Inflammatory macrophage (primary cell): ENCODE data around the gene JARID2.
"Not testable (repeated sequence)": the region's sequence is repeated elsewhere in the genome, so short reads cannot be mapped to it uniquely, and the experiment has no call there.

Experiments used
- DNase-seq, 2 donors: peaks; one replicate each; pipeline ENCODE4 v3.0.0-alpha.2; 2020 to 2022

The JARID2 gene

DNA sequence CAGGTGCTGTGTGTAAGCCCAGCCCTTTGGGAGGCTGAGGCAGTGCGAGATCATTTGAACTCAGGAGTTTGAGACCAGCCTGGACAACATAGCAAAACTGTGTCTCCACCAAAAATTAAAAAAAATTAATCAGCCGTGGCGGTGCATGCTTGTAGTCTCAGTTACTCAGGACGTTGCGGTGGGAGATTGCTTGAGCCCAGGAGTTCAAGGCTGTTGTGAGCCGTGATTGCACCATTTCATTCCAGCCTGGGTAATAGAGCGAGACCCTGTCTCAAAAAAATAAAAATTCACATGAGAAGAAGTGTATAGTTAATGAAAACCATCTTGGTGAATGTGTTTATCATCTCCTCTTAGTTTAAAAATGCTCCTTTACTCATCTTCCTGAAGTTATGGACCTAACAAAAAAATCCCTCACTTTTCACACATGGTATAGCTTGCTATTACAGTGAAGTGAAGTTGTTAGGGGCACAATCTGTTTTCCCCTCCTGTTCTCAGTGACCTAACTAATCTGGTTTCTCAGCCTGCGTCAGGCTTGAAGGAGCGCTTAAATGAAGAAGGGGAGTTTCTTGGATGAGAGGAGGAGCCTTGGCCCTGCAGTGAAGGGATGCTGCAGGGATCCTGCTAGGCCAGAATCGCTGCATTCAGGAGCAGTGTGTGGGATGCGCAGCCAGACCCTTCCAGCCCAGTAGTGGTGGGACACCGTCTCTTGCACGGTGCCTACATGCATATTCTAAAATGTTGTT lies 45.3 kb downstream of the JARID2 start:
- no peak for DNase-seq

DNA sequence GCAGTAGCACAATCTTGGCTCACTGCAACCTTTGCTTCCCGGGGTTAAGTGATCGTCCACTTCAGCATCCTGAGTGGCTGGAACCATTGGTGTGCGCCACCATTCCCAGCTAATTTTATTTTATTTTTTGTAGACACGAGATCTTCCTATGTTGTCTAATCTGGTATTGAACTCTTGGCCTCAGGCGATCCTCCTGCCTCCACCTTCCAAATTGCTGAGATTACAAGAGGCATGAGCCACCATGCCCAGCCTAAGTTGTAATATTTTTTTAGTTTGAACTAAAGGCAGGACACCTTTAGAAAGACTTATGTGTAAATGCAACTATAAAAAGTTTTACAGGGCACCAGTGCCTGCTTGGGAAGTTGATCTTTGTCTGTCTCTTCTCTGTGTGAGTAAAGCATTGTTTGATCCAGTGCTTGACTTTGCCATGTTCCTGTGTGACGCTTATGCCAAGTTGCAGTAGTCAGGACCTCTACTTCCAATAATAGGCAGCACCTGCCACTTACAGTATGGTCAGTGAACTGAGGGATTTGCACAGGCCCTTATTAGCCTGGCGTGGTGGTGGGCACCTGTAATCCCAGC lies 46.9 kb downstream of the JARID2 start:
- DNase-seq, result no peak

DNA sequence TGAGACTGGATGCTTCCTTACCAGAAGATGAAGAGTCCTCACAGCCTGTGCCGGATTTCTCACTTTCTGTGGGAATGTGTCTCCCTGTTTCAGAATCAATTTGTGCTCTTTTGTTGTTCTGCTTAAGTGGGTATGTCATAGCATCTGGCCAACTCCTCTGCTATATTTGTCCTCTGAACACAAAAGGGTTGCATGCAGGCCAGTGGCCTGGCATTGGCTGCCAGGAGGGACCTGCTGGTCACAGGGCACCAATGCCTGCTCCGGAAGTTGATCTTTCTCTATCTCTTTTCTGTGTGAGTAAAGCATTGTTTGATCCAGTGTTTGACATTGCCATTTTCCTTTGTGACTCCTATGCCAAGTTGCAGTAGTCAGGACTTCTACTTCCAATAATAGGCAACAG lies 47.8 kb downstream of the JARID2 start:
- no peak for DNase-seq

DNA sequence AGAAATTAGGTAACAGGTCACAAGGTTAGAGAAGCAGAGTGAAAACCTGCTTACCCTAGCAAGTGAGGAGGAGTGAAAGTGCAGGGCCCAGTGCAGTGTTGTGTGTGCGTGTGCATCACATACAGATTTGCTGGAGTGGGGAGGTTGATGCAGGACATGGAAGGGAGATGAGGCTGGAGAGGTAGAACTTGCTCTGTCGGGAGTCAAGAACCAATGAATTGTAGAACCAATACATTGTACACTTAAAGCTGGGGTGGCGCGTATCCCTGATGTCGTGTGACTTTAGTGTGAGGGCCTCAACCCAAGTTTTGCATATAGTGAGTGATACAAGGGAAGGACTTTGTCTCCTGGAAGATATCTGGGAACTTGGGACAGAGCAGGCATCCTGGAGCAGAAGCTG lies 48.6 kb downstream of the JARID2 start:
- no peak for DNase-seq

DNA sequence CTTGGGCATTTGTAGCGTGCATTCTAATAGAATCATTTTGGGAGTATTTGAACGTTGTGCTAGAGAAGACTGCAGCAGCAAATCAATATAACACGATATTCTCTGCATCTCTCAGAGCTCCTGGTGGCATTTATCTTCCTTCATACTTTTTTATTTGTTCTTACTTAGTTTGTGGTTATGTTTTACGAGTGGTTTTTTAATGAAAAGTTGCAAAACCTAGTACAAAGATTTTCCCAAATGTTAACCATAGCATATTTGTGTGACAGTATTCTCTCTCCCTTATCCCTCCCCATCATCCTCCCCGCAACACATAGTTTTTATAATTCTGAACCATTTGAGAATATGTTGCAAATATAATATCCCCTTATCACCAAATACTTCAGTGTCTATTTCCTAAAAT lies 50.4 kb downstream of the JARID2 start:
- DNase-seq, result no peak

DNA sequence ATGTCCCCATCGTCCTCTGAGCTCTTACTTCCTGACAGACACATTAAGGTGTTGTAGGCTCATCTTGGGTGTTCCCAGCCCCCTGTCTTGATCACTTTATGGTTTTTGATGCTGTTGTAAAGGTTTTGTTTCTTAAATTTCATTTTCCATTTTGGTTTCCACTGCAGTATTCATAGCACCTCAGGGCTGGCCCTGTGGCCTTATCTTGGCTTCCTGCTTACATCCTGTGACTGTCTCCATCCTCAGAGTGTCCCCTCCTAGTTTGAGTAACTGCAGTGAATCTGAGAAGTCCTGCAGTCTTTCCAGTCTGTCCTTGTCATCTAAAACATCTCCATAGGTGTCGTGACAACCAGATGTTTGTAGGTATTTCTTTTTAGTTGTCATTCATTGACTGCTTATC lies 50.9 kb downstream of the JARID2 start:
- no peak for DNase-seq

DNA sequence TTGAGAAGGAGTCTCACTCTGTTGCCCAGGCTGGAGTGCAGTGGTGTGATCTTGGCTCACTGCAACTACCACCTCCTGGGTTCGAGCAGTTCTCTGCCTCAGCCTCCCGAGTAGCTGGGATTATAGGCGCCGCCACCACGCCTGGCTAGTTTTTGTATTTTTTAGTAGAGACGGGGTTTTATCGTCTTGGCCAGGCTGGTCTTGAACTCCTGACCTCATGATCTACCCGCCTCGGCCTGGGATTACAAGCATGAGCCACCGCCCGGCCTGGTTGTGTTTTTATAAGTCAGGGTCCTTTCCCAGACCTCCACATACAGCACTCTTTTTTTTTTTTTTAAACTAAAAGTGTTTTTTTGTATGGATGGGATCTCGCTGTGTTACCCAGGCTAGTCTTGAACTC lies 51.3 kb downstream of the JARID2 start:
- not testable (repeated sequence) for DNase-seq

DNA sequence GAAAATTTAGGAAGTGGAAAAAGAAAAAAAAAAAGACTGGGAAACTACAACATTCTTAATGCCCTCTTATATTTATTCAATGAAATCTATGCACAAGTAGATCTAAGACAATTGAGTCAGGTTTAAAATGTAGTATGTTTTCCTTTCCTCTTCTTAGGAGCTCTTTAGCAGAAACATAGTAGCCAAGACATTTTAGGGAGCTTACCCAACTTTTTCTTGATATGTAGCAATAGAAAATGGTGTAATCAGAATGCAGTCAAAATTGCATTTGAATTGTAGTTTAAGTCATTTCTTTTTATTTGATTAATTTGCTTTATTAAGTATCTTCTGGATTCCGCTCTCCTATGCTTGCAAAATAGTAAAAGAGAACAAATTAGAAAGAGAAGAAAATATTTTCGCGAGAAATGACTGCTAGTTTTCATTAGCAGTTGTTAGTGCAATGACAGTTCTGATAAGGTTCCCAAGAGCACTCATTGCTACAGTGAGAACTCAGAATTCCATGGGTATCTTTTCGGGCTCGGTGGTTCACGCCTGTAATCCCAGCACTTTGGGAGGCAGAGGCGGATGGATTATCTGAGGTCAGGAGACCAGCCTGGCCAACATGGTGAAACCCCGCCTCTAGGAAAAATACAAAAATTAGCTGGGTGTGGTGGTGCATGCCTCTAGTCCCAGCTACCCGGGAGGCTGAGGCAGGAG lies 52.2 kb downstream of the JARID2 start:
- peak; percentile 36 to 66 for DNase-seq

DNA sequence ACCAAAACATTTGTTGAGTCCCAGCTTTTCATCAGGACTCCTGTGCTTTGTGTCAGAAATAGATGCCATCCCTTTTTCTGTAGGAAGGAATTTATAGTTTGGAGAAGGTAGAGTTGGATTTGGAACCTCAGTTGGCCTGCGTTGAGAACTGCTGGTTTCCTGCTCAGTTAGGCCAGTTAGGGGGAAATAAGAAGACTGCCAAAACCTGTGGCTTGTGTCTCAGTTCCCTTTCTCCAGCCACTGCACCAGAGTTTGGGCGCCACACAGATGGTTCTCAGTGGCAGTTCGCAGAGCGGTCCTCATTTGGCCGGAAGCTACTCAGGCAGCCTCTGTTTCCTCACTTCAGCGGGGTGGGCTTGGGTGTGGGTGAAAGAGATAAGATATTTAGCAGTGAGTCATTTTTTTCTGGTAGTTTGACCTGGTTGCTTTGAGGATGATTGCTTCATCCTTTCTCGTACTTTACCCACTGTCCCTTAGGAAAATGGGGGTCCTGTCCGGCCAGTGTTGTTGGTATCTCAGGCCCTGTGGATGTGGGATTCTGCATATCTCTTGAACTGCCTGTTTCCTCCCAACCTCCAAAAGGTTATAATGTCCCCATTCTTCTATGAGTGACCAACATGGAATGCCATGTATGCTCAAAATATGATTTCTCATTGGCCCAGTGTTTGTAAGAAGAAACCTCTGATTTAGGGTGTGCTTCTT lies 53.7 kb downstream of the JARID2 start:
- DNase-seq, result peak; percentile 49 to 55

DNA sequence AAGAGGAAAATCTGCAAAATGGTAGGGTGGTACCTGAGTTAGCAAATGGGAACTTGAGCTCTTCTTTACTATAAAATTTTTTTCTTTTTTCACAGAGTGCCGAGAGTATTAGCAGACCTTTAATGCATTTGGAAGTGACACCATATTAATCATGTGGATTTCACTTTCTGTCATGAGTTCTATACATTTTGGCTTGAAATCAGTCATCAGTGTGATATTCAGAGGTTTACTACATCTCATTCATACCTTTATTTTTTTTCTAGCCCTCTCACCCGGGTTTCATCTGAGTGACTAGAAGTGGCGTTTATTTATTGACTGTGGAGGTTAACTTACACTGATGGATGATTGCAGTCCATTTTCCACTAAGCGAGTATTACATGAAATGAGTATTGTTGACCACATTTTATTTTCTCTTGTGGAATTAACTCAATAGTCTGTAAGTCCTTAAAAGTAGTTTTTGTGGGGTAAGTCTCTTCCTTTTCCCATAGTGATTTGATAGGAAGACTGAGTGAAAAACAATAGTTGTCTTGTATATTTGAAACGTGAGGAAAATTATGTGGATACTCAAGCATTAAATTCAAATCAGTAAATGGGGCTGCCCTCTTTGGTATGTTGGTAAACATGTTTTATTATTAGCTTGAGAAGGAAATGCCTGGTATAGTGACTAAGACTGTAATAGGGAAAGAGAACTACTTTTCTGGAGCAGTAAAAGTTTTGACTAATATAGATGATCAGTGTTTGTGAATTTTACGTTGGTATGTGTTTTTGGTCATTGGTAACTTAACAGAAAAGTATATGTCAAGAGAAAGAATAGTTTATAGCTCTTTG lies 55.5 kb downstream of the JARID2 start:
- DNase-seq, result no peak

DNA sequence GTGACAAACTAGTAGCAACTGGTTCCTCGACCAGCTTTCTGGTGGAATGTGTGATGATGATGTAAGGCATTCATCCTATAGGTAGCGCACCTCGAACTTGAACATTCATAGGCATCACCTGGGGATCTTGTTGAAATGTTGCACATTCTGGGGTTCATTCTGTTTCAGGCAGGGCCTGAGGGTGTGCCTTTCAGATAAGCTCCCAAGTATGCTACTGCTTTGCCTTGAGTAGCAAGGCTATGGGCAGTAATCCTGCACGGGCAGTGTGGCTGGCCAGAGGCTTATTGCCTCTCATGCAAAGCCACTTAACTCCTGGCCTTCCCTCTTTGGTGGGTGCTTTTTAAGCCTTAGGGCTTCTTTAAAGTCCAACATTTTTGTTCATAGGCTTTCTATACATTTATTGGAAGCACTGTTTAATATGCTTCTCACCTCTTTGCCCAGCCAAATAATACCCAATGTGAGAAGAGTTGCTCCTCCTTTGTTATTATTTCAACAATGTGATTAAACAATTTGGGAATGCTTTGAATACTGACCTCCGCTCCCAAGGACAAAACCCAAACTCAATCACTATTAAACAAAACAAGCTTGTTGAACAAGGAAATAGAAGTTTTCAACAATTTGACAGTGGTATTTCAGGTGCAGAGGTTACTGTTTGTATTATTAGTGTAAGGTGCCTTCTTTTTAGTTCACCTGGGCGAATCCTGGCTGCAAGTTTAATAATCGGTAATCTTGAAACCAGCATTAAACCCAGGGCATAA lies 57.5 kb downstream of the JARID2 start:
- no peak for DNase-seq

DNA sequence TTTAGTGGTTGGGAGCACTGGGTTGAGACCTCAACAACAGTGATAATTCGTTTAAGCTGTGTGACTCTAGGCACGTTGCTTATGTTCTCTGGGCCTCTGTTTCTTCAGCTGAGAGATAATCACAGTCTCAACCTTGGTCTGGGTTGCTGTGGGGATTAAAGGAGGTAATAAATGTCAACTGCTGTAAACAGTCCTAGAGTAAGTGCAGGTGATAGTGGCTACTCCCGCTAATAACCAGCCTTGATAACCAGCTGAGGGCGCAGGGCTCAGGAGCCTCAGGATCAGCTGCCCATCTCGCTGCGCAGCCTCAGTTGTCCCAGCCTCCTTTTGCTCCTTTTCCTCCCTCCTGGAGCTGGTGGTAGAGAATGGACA lies 58.0 kb downstream of the JARID2 start:
- DNase-seq, result no peak

DNA sequence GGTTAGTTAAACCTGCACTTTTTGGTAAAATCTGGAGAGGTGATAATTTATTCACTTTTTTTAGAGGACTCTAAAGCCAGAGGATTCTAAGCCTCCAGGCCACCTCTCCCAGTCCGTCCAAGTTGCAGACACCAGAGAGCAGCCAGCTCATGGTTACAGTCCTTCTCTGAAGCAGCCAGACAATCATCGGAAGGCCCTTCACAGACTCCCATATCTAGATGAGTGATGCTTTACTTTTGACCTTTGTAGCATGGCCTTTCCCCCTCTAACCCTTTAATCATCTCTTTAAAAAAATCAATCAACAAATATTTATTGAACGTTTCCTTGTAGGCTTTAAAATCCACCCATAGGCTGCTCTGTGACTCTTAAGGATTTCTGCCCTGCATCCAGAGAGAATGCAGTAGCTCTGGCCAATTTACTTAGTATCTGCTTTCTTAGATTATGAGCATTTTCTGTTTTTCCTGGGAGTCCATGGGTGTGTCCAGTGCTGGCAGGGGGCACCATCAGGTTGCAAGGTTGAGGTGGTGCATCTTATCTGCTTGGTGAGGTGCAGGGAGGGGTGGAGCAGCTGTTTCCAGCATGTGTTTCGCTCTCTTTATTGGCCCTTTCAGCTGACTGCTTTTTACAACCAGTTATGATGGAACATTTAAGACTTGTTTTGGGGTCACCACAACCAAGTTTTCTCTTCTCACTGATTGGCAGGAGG lies 58.6 kb downstream of the JARID2 start:
- no peak for DNase-seq

DNA sequence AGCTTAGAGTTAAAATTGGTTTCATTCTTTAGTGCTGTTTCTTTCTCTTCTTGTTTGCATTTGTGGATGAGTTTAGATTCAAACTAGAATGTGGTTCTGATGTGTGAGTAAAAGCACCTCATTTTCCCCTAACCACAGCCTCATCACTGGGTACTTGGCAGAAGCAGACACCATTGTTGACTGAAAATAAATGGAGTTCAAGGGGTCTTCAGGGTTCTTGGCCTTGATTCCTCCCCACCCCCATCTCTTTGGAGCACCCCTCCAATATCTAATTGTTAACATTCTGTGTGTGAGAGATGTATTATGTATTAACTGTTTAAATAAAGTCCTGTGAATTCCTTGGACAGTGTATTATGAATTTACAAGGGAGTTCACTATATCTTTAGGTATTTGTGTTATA lies 59.6 kb downstream of the JARID2 start:
- DNase-seq, result no peak

DNA sequence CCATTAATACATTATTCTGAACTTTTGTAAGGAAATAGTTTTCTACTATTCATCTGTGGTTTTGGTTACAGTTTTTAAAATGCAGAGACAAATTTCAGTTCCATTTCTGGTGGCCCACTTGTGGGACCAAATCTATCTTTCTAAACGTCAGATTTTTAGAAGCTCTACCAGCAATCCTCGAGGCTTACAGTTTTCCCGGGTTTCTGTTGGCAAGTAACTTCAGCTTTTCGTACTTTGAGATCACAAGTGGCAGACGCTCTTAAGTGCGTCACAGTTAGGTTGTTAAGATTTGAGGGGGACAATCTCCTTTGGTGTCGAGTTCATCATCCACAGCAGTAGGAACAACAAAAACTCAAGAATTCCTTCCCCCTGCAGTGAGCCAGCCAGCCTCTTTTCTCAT lies 60.0 kb downstream of the JARID2 start:
- DNase-seq, result no peak

DNA sequence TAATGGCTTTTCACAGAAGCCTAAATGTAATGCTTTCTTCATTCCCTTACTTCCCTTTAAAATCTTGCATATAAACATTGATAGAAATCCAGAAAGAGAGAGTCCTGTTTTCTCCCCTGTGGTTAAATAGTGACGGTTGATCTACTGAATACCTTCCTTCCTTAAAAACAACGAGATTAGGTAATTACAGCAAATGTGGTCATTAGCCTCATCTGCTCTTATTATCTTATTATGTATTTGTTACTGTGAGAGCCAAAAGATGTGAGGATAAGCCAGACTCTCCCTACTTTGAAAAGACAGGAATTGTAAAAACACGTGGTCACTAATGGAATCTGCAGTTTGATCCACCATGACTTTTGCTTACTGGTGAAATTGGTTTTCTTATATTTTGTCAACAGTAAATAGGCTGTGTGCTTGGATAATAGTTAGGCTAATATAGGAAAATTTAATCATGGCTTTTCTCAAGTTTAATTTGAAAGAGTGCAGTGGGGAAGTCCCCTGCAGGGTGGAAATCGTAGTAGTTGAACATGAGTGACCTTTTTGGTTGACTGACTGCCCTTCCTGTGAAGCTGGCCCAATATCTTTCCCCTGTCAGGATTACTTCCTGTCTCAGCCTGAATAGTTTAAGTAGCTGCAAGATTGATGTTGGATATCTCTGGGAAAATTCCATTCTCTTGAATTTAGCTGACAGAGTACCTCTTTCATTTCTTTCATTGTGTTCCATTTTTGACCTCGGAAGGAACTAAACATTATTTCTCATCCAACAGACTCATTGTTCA lies 62.8 kb downstream of the JARID2 start:
- peak in 1 of 2 donors; percentile 64 for DNase-seq

DNA sequence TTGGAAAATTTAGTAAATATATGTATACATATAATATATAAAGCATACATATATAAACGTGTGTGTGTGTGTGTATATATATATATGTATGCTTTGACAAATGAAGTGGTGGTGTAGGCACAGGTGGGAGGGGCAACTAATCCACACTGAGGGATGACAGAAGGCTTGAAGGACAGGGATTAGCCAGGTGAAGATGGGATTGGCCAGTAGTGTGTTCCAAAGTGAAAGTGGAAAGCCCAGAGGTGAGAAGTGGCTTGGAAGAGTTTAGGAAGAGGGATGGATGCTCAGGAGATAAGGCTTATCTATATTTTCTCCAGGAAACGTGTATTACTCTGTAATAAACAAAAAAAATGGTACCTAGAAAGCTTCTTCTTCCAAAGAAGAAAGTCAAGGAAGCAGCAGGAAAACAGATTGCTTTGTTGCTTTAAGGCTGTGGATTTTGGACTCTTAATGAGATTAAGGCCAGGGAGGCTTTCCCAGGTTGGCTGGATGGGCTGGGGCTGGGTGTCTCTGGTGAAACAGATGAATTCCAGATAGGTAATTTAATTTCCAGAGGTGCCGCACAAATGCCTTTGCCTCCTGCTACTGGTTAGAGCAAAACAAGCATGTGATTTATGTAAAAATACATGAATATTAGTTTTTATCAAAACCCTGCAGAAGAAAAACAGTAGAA lies 63.9 kb downstream of the JARID2 start:
- no peak for DNase-seq

DNA sequence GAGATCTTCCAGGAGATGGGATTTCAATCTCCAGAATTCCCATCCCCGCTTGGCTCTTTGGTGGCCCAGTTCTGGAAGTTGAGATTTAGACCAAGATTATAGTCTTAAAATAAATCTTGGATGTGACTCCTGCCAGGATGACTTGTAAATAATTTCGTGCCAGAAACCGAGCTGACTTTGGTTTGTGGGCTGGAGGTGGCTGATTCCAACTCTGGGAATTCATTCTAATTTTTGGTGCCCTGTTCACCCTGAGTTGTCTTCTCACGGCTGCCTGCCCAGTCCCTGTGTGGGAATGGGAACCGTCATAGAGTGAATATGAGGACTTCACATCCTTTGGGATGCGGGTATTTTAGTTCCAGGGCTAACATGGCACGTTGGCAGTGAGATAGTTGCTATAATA lies 64.8 kb downstream of the JARID2 start:
- no peak for DNase-seq

DNA sequence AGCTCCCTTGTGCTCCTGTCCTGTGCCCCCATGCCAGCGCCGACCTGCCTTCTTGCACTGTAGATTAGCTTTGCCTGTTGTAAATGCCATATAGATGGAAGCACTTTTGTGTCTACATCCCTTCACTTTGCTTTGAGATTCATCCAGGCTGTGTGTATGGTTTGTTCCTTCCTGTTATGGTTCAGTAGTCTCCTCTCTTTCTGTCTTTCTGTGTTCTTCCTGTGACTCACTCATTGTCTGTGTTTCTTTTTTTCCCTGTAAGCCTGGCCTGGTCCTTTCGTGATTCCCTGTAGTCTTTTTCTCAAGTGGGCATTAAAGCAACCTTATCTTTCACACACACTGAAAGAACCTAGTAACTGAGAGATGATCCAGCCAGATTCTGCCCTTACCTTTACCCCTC lies 66.6 kb downstream of the JARID2 start:
- DNase-seq, result no peak

DNA sequence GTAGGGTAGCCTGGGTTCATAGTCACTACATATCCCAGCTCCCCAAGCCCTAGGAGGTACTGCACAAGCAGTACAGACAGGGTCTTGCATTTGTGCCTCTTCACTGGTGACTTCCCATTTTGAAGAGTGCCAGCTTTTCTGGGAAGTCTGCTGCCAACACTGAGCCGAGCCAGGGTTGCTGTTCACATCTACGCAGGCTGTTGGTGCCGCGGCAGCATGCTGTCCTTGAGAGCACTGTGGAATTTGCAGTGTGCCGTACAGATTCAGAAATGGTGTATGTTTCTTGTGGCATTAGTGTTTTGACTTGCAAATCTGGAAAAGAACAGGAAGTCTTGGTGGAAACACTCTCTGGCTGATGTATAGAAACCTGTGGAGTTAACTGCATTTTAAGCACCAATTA lies 67.5 kb downstream of the JARID2 start:
- DNase-seq, result peak; percentile 42 to 47
